ENCODE results near the gene M1AP. TPM values are rescaled to one million over a fixed set of nuclear protein-coding genes. Genes with fewer than 3 reads are reported as not detected.

The M1AP gene
- total RNA-seq, 1 experiment from 2014 or later = 7.6 TPM

GRCh38 chr2:74553892-74554819 lies 94.0 kb downstream of the M1AP start, which contains the start of the genes DOK1 and LOXL3:
Gene DOK1 (plus strand): TSS chr2:74554720. CDS start chr2:74554755, 35 bp downstream.
Gene LOXL3 (minus strand): TSS chr2:74553942. CDS start chr2:74552634, 1,308 bp downstream.
- Histone ChIP-seq H4K5ac (ENCODE audit: insufficient read length, low read depth, low read length) (no peak within 1 kb of the TSS), H3K23me2 (ENCODE audit: insufficient read length, low read depth, low read length, poor library complexity, severe bottlenecking) (peaks cover 20% of the 10 kb centered on the region), H2AFZ (ENCODE audit: low read length) (no peak within 1 kb of the TSS), H3T11ph (ENCODE audit: low read length) (no peak within 1 kb of the TSS), H3K14ac (ENCODE audit: insufficient read depth, low read length) (peak within 1 kb of the TSS; percentile 82), H2BK12ac (ENCODE audit: insufficient read length, low read depth, low read length) (no peak within 1 kb of the TSS), H3K23ac (ENCODE audit: insufficient read length, low read depth, low read length) (no peak within 1 kb of the TSS), H2BK20ac (ENCODE audit: low read depth, low read length, poor library complexity, severe bottlenecking) (no peak within 1 kb of the TSS), H4K91ac (ENCODE audit: insufficient read length, low read depth, low read length) (no peak within 1 kb of the TSS), H3K4me2 (ENCODE audit: insufficient read depth, insufficient read length, low read length) (peak within 1 kb of the TSS; percentile 63), H2BK5ac (ENCODE audit: insufficient read length, low read length) (no peak within 1 kb of the TSS), H3K27me3 (ENCODE audit: insufficient read depth, low read length) (no peaks in the 10 kb centered on the region; the same call in 1 of the 2 replicates), H3K79me2 (ENCODE audit: insufficient read depth, low read length) (no peaks in the 10 kb centered on the region), H3K79me1 (ENCODE audit: insufficient read depth, low read depth, low read length, poor library complexity, severe bottlenecking) (no peaks in the 10 kb centered on the region), H2BK120ac (ENCODE audit: low read depth, low read length, poor library complexity, severe bottlenecking) (peak within 1 kb of the TSS; percentile 82), H4K8ac (replicated peaks; ENCODE audit: insufficient read length, low read depth, low read length) (no peak within 1 kb of the TSS), H3K18ac (ENCODE audit: insufficient read length, low read depth, low read length) (peak within 1 kb of the TSS; percentile 86), H3K9me3 (ENCODE audit: control insufficient read depth, low read depth, low read length) (no peaks in the 10 kb centered on the region), H3K4ac (ENCODE audit: low read depth, low read length) (no peak within 1 kb of the TSS; the same call in 1 of the 2 replicates), H4K20me1 (ENCODE audit: control insufficient read depth, insufficient read depth, insufficient read length) (no peaks in the 10 kb centered on the region), H3K4me1 (ENCODE audit: insufficient read depth, low read length) (0 out of 2 replicates have a peak, but pooled peaks cover 2% of the 10 kb centered on the region), H2AK5ac (ENCODE audit: insufficient read length, low read length) (no peak within 1 kb of the TSS), H3K27ac (ENCODE audit: insufficient read length, low read depth, low read length) (no peak within 1 kb of the TSS), H2BK15ac (ENCODE audit: low read depth, low read length) (no peak within 1 kb of the TSS), H3K9ac (ENCODE audit: extremely low read depth, insufficient read length, low read length) (peak within 1 kb of the TSS; percentile 57), H3K56ac (ENCODE audit: insufficient read length, low read depth, low read length) (no peak within 1 kb of the TSS)
- no CpG with 5 or more reads among the region's 73 CpGs for WGBS (ENCODE audit: extremely low coverage, insufficient read length, low lambda C conversion rate)
- H3K9me3 Mint-ChIP-seq = no peaks in the 10 kb centered on the region
- peaks cover 0 to 23% (median 15%) of the 10 kb centered on the region in 3 experiments; a peak in 6 of 7 replicates for H3K36me3 Mint-ChIP-seq (ENCODE audit: insufficient read depth in 1 of 3, low read depth in 3 of 3)
- TF ChIP-seq, protein P1, sequence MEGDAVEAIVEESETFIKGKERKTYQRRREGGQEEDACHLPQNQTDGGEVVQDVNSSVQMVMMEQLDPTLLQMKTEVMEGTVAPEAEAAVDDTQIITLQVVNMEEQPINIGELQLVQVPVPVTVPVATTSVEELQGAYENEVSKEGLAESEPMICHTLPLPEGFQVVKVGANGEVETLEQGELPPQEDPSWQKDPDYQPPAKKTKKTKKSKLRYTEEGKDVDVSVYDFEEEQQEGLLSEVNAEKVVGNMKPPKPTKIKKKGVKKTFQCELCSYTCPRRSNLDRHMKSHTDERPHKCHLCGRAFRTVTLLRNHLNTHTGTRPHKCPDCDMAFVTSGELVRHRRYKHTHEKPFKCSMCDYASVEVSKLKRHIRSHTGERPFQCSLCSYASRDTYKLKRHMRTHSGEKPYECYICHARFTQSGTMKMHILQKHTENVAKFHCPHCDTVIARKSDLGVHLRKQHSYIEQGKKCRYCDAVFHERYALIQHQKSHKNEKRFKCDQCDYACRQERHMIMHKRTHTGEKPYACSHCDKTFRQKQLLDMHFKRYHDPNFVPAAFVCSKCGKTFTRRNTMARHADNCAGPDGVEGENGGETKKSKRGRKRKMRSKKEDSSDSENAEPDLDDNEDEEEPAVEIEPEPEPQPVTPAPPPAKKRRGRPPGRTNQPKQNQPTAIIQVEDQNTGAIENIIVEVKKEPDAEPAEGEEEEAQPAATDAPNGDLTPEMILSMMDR (conservative IDR thresholded peaks at IDR 0.05) = no peak
- peaks cover 58% of the 10 kb centered on the region for H3K27me3 Mint-ChIP-seq (ENCODE audit: low read depth)
- peak within 1 kb of the TSS; percentile 92 to 93 for H3K4me3 Mint-ChIP-seq
- peak; percentile 93 for DNase-seq
- H3K4me1 Mint-ChIP-seq = peaks cover 23 to 24% of the 10 kb centered on the region in 2 experiments
- H3K27ac Mint-ChIP-seq = peak within 1 kb of the TSS; percentile 42 to 96 (median 89); a peak in 6 of 7 replicates
